ENCODE measurements around the gene UNC13A.

GRCh38 chr19:17579661-17580244 lies 108.4 kb downstream of the UNC13A start:
- TF ChIP-seq, protein P1, sequence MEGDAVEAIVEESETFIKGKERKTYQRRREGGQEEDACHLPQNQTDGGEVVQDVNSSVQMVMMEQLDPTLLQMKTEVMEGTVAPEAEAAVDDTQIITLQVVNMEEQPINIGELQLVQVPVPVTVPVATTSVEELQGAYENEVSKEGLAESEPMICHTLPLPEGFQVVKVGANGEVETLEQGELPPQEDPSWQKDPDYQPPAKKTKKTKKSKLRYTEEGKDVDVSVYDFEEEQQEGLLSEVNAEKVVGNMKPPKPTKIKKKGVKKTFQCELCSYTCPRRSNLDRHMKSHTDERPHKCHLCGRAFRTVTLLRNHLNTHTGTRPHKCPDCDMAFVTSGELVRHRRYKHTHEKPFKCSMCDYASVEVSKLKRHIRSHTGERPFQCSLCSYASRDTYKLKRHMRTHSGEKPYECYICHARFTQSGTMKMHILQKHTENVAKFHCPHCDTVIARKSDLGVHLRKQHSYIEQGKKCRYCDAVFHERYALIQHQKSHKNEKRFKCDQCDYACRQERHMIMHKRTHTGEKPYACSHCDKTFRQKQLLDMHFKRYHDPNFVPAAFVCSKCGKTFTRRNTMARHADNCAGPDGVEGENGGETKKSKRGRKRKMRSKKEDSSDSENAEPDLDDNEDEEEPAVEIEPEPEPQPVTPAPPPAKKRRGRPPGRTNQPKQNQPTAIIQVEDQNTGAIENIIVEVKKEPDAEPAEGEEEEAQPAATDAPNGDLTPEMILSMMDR (IDR thresholded peaks at IDR 0.05), result no peak
- no peak for TF ChIP-seq POLR2A (IDR thresholded peaks at IDR 0.05)
